Measurements from ENCODE around the gene AHSP.

- TF ChIP-seq CTCF (conservative IDR thresholded peaks at IDR 0.05; ENCODE audit: low read depth, low read length): no peak
- no peak for TF ChIP-seq MXI1 (IDR thresholded peaks at IDR 0.05; ENCODE audit: borderline replicate concordance, low read depth, low read length)
These were observed 5.6 kb upstream of the AHSP start for GRCh38 chr16:31522071-31522470.
